Measurements from ENCODE around the gene SERGEF.

The SERGEF gene

GRCh38 chr11:17783878-17784277 is 229.0 kb downstream of the SERGEF start:
- no peak for DNase-seq (ENCODE audit: low read depth in 2 of 2)

- DNase-seq (ENCODE audit: low read depth in 2 of 2) = no peak
Measured at GRCh38 chr11:17782603-17783337, 230.1 kb downstream of the SERGEF start.

- no peak for DNase-seq (ENCODE audit: low read depth in 2 of 2)
Measured at GRCh38 chr11:17782145-17782544, 230.7 kb downstream of the SERGEF start.

GRCh38 chr11:17781626-17782025 is 231.2 kb downstream of the SERGEF start:
- DNase-seq (ENCODE audit: low read depth in 2 of 2) = no peak

- no peak for DNase-seq (ENCODE audit: low read depth in 2 of 2)
Measured at GRCh38 chr11:17781221-17781620, 231.6 kb downstream of the SERGEF start.

GRCh38 chr11:17780668-17781067 is 232.2 kb downstream of the SERGEF start:
- no peak for DNase-seq (ENCODE audit: low read depth in 2 of 2)

- DNase-seq (ENCODE audit: low read depth in 2 of 2) = no peak
Measured at GRCh38 chr11:17779861-17780594, 232.8 kb downstream of the SERGEF start.

GRCh38 chr11:17778956-17779860 is 233.6 kb downstream of the SERGEF start:
- no peak for DNase-seq (ENCODE audit: low read depth in 2 of 2)

GRCh38 chr11:17778352-17778751 is 234.5 kb downstream of the SERGEF start:
- DNase-seq (ENCODE audit: low read depth in 2 of 2) = no peak

GRCh38 chr11:17777738-17778091 is 235.1 kb downstream of the SERGEF start:
- no peak for DNase-seq (ENCODE audit: low read depth in 2 of 2)

- no peak for DNase-seq (ENCODE audit: low read depth in 2 of 2)
Measured at GRCh38 chr11:17777086-17777737, 235.6 kb downstream of the SERGEF start.

- DNase-seq (ENCODE audit: low read depth in 2 of 2) = no peak
Measured at GRCh38 chr11:17776212-17776875, 236.5 kb downstream of the SERGEF start.

- DNase-seq (ENCODE audit: low read depth in 2 of 2) = no peak
Measured at GRCh38 chr11:17775507-17776211, 237.2 kb downstream of the SERGEF start.

GRCh38 chr11:17775035-17775348 is 237.9 kb downstream of the SERGEF start:
- no peak for DNase-seq (ENCODE audit: low read depth in 2 of 2)

- no peak for DNase-seq (ENCODE audit: low read depth in 2 of 2)
Measured at GRCh38 chr11:17774232-17775034, 238.4 kb downstream of the SERGEF start.

GRCh38 chr11:17773674-17774073 is 239.2 kb downstream of the SERGEF start:
- DNase-seq (ENCODE audit: low read depth in 2 of 2) = no peak

GRCh38 chr11:17772704-17773600 is 239.9 kb downstream of the SERGEF start:
- DNase-seq (ENCODE audit: low read depth in 2 of 2) = no peak

GRCh38 chr11:17771841-17772401 is 240.9 kb downstream of the SERGEF start:
- DNase-seq (ENCODE audit: low read depth in 2 of 2) = no peak

GRCh38 chr11:17771415-17771814 is 241.4 kb downstream of the SERGEF start:
- no peak for DNase-seq (ENCODE audit: low read depth in 2 of 2)
